ENCODE measurements around the gene C21orf91.

The C21orf91 gene

DNA sequence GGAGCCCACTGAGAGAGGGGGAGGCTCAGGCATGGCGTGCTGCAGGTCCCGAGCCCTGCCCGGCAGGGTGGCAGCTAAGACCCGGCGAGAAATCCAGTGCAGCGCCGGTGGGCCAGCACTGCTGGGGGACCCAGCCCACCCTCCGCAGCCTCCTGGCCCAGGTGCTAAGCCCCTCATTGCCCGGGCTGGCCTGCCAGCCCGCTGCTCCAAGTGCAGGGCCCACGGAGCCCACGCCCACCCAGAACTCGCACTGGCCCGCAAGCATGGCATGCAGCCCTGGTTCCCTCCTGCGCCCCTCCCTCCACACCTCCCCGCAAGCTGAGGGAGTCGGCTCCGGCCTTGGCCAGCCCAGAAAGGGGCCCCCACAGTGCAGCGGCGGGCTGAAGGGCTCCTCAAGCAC is 61.5 kb downstream of the C21orf91 start:
- H3K27me3 ChIP-seq: no peaks in the 10 kb centered on the region
- H3K9me3 ChIP-seq: no peaks in the 10 kb centered on the region
- peaks cover 24 to 27% of the 10 kb centered on the region in 2 experiments for H3K4me1 ChIP-seq (ENCODE audit: control insufficient read depth in 1 of 2, insufficient read depth in 1 of 2, low read depth in 1 of 2, low read length in 1 of 2)
- H3K27ac ChIP-seq: no peak overlapping the region
- TF ChIP-seq, protein P1, sequence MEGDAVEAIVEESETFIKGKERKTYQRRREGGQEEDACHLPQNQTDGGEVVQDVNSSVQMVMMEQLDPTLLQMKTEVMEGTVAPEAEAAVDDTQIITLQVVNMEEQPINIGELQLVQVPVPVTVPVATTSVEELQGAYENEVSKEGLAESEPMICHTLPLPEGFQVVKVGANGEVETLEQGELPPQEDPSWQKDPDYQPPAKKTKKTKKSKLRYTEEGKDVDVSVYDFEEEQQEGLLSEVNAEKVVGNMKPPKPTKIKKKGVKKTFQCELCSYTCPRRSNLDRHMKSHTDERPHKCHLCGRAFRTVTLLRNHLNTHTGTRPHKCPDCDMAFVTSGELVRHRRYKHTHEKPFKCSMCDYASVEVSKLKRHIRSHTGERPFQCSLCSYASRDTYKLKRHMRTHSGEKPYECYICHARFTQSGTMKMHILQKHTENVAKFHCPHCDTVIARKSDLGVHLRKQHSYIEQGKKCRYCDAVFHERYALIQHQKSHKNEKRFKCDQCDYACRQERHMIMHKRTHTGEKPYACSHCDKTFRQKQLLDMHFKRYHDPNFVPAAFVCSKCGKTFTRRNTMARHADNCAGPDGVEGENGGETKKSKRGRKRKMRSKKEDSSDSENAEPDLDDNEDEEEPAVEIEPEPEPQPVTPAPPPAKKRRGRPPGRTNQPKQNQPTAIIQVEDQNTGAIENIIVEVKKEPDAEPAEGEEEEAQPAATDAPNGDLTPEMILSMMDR (IDR thresholded peaks at IDR 0.05): no peak
- no peak overlapping the region for H3K4me3 ChIP-seq (ENCODE audit: low read depth in 1 of 2, low read length in 1 of 2)
- H3K36me3 ChIP-seq: no peaks in the 10 kb centered on the region

GRCh38 chr21:17753736-17754135 is 65.4 kb downstream of the C21orf91 start:
- H3K27ac ChIP-seq: peak overlapping the region; percentile 63
- H3K36me3 ChIP-seq: no peaks in the 10 kb centered on the region

DNA sequence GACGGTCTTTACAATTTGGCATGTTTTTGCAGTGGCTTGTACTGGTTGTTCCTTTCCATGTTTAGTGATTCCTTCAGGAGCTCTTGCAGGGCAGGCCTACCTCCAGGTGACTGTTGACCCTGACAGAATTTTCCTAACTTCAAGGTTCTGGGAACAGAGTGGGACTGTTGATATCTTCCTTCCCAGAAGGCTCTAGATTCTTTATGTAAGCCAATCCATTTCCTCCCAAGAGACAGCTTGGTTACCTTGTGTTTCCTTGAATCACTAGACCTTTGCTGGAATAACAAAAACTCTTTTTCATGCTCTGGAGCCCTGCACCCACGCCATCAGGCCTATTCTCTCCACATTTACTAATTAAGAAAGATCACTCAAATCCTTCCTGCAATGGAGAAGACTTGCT is 67.0 kb downstream of the C21orf91 start:
- Histone ChIP-seq H3K9me3 (no peaks in the 10 kb centered on the region), H3K27ac (no peak overlapping the region), H3K27me3 (no peaks in the 10 kb centered on the region), H3K36me3 (no peaks in the 10 kb centered on the region), H3K4me1 (ENCODE audit: control insufficient read depth in 1 of 2, insufficient read depth in 1 of 2, low read depth in 1 of 2, low read length in 1 of 2) (peaks cover 17 to 18% of the 10 kb centered on the region in 2 experiments), H3K4me3 (ENCODE audit: low read depth in 1 of 2, low read length in 1 of 2) (no peak overlapping the region)
- TF ChIP-seq, protein P1 (IDR thresholded peaks at IDR 0.05): no peak

More at GRCh38 chr21:17753736-17754135, 65.4 kb downstream of the C21orf91 start:
- Histone ChIP-seq H3K4me3 (ENCODE audit: low read depth in 1 of 2, low read length in 1 of 2) (no peak overlapping the region), H3K27me3 (no peaks in the 10 kb centered on the region), H3K9me3 (no peaks in the 10 kb centered on the region), H3K4me1 (ENCODE audit: control insufficient read depth in 1 of 2, insufficient read depth in 1 of 2, low read depth in 1 of 2, low read length in 1 of 2) (peaks cover 22 to 25% of the 10 kb centered on the region in 2 experiments)
- TF ChIP-seq, protein P1 (IDR thresholded peaks at IDR 0.05): no peak

GRCh38 chr21:17746920-17747319 is 72.2 kb downstream of the C21orf91 start:
- TF ChIP-seq, protein P1 (IDR thresholded peaks at IDR 0.05): no peak
- H3K9me3 ChIP-seq: no peaks in the 10 kb centered on the region

GRCh38 chr21:17745086-17745485 is 74.1 kb downstream of the C21orf91 start:
- TF ChIP-seq, protein P1 (IDR thresholded peaks at IDR 0.05): no peak
- Histone ChIP-seq H3K27me3 (no peaks in the 10 kb centered on the region), H3K4me1 (ENCODE audit: control insufficient read depth in 1 of 2, insufficient read depth in 1 of 2, low read depth in 1 of 2, low read length in 1 of 2) (no peaks in the 10 kb centered on the region), H3K9me3 (no peaks in the 10 kb centered on the region), H3K4me3 (ENCODE audit: low read depth in 1 of 2, low read length in 1 of 2) (no peak overlapping the region), H3K27ac (no peak overlapping the region), H3K36me3 (no peaks in the 10 kb centered on the region)

More at GRCh38 chr21:17746920-17747319, 72.2 kb downstream of the C21orf91 start:
- H3K4me1 ChIP-seq (ENCODE audit: control insufficient read depth in 1 of 2, insufficient read depth in 1 of 2, low read depth in 1 of 2, low read length in 1 of 2): no peaks in the 10 kb centered on the region
- no peak overlapping the region for H3K27ac ChIP-seq
- H3K36me3 ChIP-seq: no peaks in the 10 kb centered on the region
- H3K27me3 ChIP-seq: no peaks in the 10 kb centered on the region
- H3K4me3 ChIP-seq (ENCODE audit: low read depth in 1 of 2, low read length in 1 of 2): no peak overlapping the region

Data from neutrophil (primary cell).